Measurements from ENCODE around the gene BNIP1.

The BNIP1 gene

GRCh38 chr5:173172166-173172565 lies 27.8 kb downstream of the BNIP1 start:
- no peak for DNase-seq

- no peak for DNase-seq
Observed at GRCh38 chr5:173175523-173175922, 31.2 kb downstream of the BNIP1 start.

GRCh38 chr5:173178369-173178910 lies 34.1 kb downstream of the BNIP1 start:
- no peak for DNase-seq

- DNase-seq, result no peak
Observed at GRCh38 chr5:173180331-173180730, 36.0 kb downstream of the BNIP1 start.

GRCh38 chr5:173187054-173187743 lies 42.9 kb downstream of the BNIP1 start:
- DNase-seq, result no peak

GRCh38 chr5:173188280-173188679 lies 43.9 kb downstream of the BNIP1 start:
- no peak for DNase-seq

GRCh38 chr5:173191015-173191414 lies 46.7 kb downstream of the BNIP1 start:
- DNase-seq, result no peak

GRCh38 chr5:173191561-173191960 lies 47.2 kb downstream of the BNIP1 start:
- DNase-seq, result no peak

GRCh38 chr5:173192561-173192960 lies 48.2 kb downstream of the BNIP1 start:
- DNase-seq, result no peak

GRCh38 chr5:173196133-173196952 lies 52.0 kb downstream of the BNIP1 start:
- DNase-seq, result no peak

- no peak for DNase-seq
Observed at GRCh38 chr5:173197375-173197891, 53.1 kb downstream of the BNIP1 start.

- DNase-seq, result no peak
Observed at GRCh38 chr5:173198049-173198448, 53.7 kb downstream of the BNIP1 start.

- DNase-seq, result no peak
Observed at GRCh38 chr5:173200356-173200755, 56.0 kb downstream of the BNIP1 start.

GRCh38 chr5:173201636-173202265 lies 57.4 kb downstream of the BNIP1 start:
- no peak for DNase-seq

GRCh38 chr5:173202266-173202875 lies 58.0 kb downstream of the BNIP1 start:
- DNase-seq, result no peak

GRCh38 chr5:173204185-173204979 lies 60.1 kb downstream of the BNIP1 start:
- no peak for DNase-seq

GRCh38 chr5:173205916-173206315 lies 61.6 kb downstream of the BNIP1 start:
- no peak for DNase-seq

GRCh38 chr5:173208296-173208695 lies 64.0 kb downstream of the BNIP1 start:
- DNase-seq, result no peak

- no peak for DNase-seq
Observed at GRCh38 chr5:173210877-173211276, 66.5 kb downstream of the BNIP1 start.

GRCh38 chr5:173211284-173211683 lies 67.0 kb downstream of the BNIP1 start:
- no peak for DNase-seq

- DNase-seq, result no peak
Observed at GRCh38 chr5:173213236-173213933, 69.1 kb downstream of the BNIP1 start.
